K562 (cell line): ENCODE data around the gene SEMA3G. TPM values are rescaled to one million over a fixed set of nuclear protein-coding genes. Genes with fewer than 3 reads are reported as not detected.

Experiments used
- ATAC-seq: fragments of 200-7000 bp; cut with Tn5 transposase; 3 replicates; pipeline ENCODE4 v1.9.1; 2020; ENCODE audit warnings: moderate library complexity
- BruUV-seq: library from RNA; stranded (reverse); fragments of 400-500 nt; replicated peaks from 2 replicates; lab custom pipeline; 2021; lab: Mats Ljungman, UMichigan
- CTCF ChIA-PET: fragments of 300-600 bp; formaldehyde crosslinking; extraction: SDS; loops from one replicate; lab custom pipeline; 2021; ENCODE audit warnings: low intra/inter-chr PET ratio; lab: Yijun Ruan, JAX
- POLR2A ChIA-PET: fragments of 300-600, 350-650 bp; sonication (Branson Sonifier 250); formaldehyde crosslinking; extraction: SDS; loops from one replicate; lab custom pipeline; 2021; ENCODE audit warnings: antibody characterized with exemption, inconsistent platforms; lab: Yijun Ruan, JAX
- DNase-seq, 4 experiments: peaks; one replicate each; pipeline versions ENCODE4 v3.0.0 to v3.0.0-alpha.2; 2011 to 2018; ENCODE audit warnings: low spot score in 3 of 4, mixed read lengths in 3 of 4; ENCODE audit errors: extremely low read depth in 1 of 4
- FAIRE-seq: peaks from 2 replicates; lab custom pipeline; 2011; peaks lifted over from hg19 to GRCh38; lab: Jason Lieb, UNC
- H2AFZ ChIP-seq: 2 replicates; pipeline ENCODE4 v1.6.0; 2011; ENCODE audit warnings: low read depth, low read length, control low read depth, inconsistent platforms
- H3K27ac ChIP-seq: fragments of 200-600 bp; 3 replicates; pipeline ENCODE4 v1.8.0; 2011; ENCODE audit warnings: low read depth, mild to moderate bottlenecking, control low read depth, inconsistent platforms, low read length, moderate library complexity, mixed read lengths; ENCODE audit errors: extremely low read depth
- H3K27me3 ChIP-seq, 2 experiments: fragments of 300-600 bp in 1 of 2; 2 replicates in 1 of 2; 3 replicates in 1 of 2; pipeline versions ENCODE4 v1.6.0 to v1.8.0; 2011; ENCODE audit warnings: inconsistent platforms in 2 of 2, low read length in 2 of 2, mild to moderate bottlenecking in 1 of 2, mixed read lengths in 1 of 2, moderate library complexity in 1 of 2; ENCODE audit not compliant: control insufficient read depth in 2 of 2, insufficient read depth in 2 of 2
- H3K36me3 ChIP-seq: fragments of 300-600 bp; 3 replicates; pipeline ENCODE4 v1.8.0; 2011; ENCODE audit warnings: mild to moderate bottlenecking, low read length, inconsistent platforms; ENCODE audit not compliant: control insufficient read depth, insufficient read depth
- H3K4me1 ChIP-seq, 2 experiments: fragments of 200-600 bp in 1 of 2; replicated peaks in 1 of 2; 2 replicates in 1 of 2; 3 replicates in 1 of 2; pipeline versions ENCODE4 v1.5.1 to v1.8.0; 2011; ENCODE audit warnings: inconsistent platforms in 2 of 2, low read length in 2 of 2, mild to moderate bottlenecking in 1 of 2, mixed read lengths in 1 of 2, moderate library complexity in 1 of 2; ENCODE audit not compliant: control insufficient read depth in 2 of 2, insufficient read depth in 2 of 2
- H3K4me2 ChIP-seq: 2 replicates; pipeline ENCODE4 v1.6.1; 2011; ENCODE audit warnings: low read length, control low read depth, inconsistent platforms, mixed read lengths; ENCODE audit not compliant: insufficient read depth
- H3K4me3 ChIP-seq: fragments of 200-600 bp; sonication (generic), shearing (Covaris generic); 2 replicates; pipeline ENCODE4 v1.5.1; 2016; ENCODE audit warnings: control low read depth, inconsistent platforms
- H3K79me2 ChIP-seq: fragments of 200-600 bp; 3 replicates; pipeline ENCODE4 v1.8.0; 2011; ENCODE audit warnings: low read length, inconsistent platforms; ENCODE audit not compliant: control insufficient read depth, insufficient read depth
- H3K9ac ChIP-seq, 2 experiments: 2 replicates each; pipeline versions ENCODE4 v1.6.0 to v1.6.1; 2011; ENCODE audit warnings: low read depth in 2 of 2, low read length in 2 of 2, control low read depth in 1 of 2, inconsistent platforms in 1 of 2, mild to moderate bottlenecking in 1 of 2, mixed read lengths in 1 of 2; ENCODE audit not compliant: insufficient read depth in 1 of 2
- H3K9me1 ChIP-seq: one replicate; pipeline ENCODE4 v1.6.0; 2011; ENCODE audit warnings: inconsistent platforms, mild to moderate bottlenecking, low read length, moderate library complexity; ENCODE audit not compliant: control insufficient read depth, insufficient read depth
- H3K9me3 ChIP-seq: replicated peaks from 2 replicates; pipeline ENCODE4 v1.5.1; 2011; ENCODE audit warnings: low read depth, low read length, inconsistent platforms; ENCODE audit not compliant: control insufficient read depth, insufficient read depth
- H4K20me1 ChIP-seq: replicated peaks from 2 replicates; pipeline ENCODE4 v1.6.1; 2011; ENCODE audit warnings: low read length, inconsistent platforms, mixed read lengths; ENCODE audit not compliant: control insufficient read depth, insufficient read depth
- MBD2 ChIP-seq: sonication (generic); IDR thresholded peaks from 2 replicates; pipeline ENCODE4 v1.6.1; 2016; ENCODE audit warnings: low read depth, borderline replicate concordance
- NCOA4 ChIP-seq: fragments of 450-650 bp; IDR thresholded peaks from 2 replicates; pipeline ENCODE4 v1.6.1; 2018; ENCODE audit warnings: mild to moderate bottlenecking; ENCODE audit not compliant: partially characterized antibody
- TAF9B ChIP-seq: fragments of 450-650 bp; IDR thresholded peaks from 2 replicates; pipeline ENCODE4 v1.6.1; 2018; ENCODE audit warnings: mild to moderate bottlenecking; ENCODE audit not compliant: partially characterized antibody
- WGBS: fragments of 100-300 bp; shearing (Covaris generic); methylation state at CpG from one replicate; pipeline ENCODE4 v1.1.6; 2016; ENCODE audit warnings: low coverage, mixed read lengths; ENCODE audit not compliant: insufficient coverage; ENCODE audit errors: missing lambda C conversion rate; 5-methylcytosine and 5-hydroxymethylcytosine counted together
- in situ Hi-C: fragments of 300-500 bp; cut with MboI; formaldehyde crosslinking; loops from 4 replicates; pipeline ENCODE4 v1.15.0; 2018; ENCODE audit warnings: inconsistent platforms, mixed read lengths
- intact Hi-C: fragments of 100-400 bp; cut with micrococcal nuclease; formaldehyde crosslinking; loops from 2 replicates; pipeline ENCODE4 v1.14.2; 2022
- polyA plus RNA-seq, 8 experiments: library from polyadenylated mRNA; depleted of rRNA in 4 of 8; stranded (reverse) in 5 of 8; unstranded in 3 of 8; fragments of >200 nt; fragmentation: Nextera tagmentation in 2 of 8; fragmentation: Illumina TruSeq in 1 of 8; extraction: Ambion mirVana in 2 of 8; extraction: Trizol in 1 of 8; gene quantifications; 2 replicates each; pipeline versions ENCODE4 v1.2.1 to v1.2.3, GENCODE V29; 2011 to 2014; ENCODE audit warnings: inconsistent platforms in 1 of 8, missing spikeins in 1 of 8
- total RNA-seq, 7 experiments: library from RNA; depleted of rRNA in 6 of 7; stranded (reverse); fragments of >200 nt in 6 of 7; fragmentation: Illumina TruSeq in 2 of 7; extraction: Trizol in 2 of 7; gene quantifications; 2 replicates each; pipeline versions ENCODE4 v1.2.1 to v1.2.3, GENCODE V29; 2011 to 2021; ENCODE audit warnings: low replicate concordance in 1 of 7
- TF ChIP-seq, protein P1 (sequence below): sonication (generic); formaldehyde crosslinking; IDR thresholded peaks from 2 replicates; pipeline ENCODE4 v1.8.1; 2023; ENCODE audit warnings: mild to moderate bottlenecking, missing genetic modification reagents
- TF ChIP-seq, protein P2 (sequence below): IDR thresholded peaks from 2 replicates; pipeline ENCODE4 v1.6.1; 2016; ENCODE audit warnings: missing genetic modification characterization, missing compliant biosample characterization
- TF ChIP-seq, protein P3 (sequence below), 2 experiments: fragments of 450-650 bp in 1 of 2; sonication (generic) in 1 of 2; formaldehyde crosslinking; conservative IDR thresholded peaks; 2 replicates each; pipeline versions ENCODE4 v1.4.0 to v1.8.1; 2020 to 2022; ENCODE audit warnings: mild to moderate bottlenecking in 1 of 2, missing genetic modification reagents in 1 of 2

Gene SEMA3G
- total and polyA plus RNA-seq, 9 of the 15 experiments (the other 6 are each of a cell fraction or from before 2014, with no cell fraction given), result 0.04 to 0.07 (median 0.05) TPM; not detected in 6

DNA sequence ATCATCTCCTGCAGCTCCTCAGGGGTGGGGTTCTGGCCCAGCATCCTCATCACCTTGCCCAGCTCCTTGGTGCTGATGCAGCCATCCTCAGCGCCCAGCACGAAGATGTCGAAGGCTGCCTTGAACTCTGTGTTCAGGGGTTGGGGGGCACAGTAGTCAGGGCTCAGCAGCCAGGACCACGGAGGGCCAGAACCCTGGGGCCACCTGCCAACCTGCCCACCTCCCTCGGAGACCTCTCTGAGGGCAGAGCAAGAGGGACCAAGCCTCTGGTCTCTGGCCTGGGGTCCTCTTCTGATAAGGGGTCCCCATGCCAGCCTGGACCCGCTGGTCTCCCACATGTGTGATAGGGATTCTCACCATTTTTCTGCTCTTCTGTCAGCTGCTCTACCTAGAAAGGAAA lies 7.2 kb upstream of the SEMA3G start:
- H3K79me2 ChIP-seq, result peaks cover 20% of the 10 kb centered on the region
- ChIA-PET POLR2A (interaction anchor here (0.6 to 1.0 kb wide), 2 partner anchors 16 to 17 kb away, joined by 3 to 4 read pairs; no protein-coding TSS in a partner anchor), CTCF (no interaction called here)
- no peak for DNase-seq
- no peak overlapping the region for H2AFZ ChIP-seq
- H3K9me1 ChIP-seq, result no peaks in the 10 kb centered on the region
- H3K36me3 ChIP-seq, result peaks cover 3% of the 10 kb centered on the region; the same call in 1 of the 3 replicates
- no peak overlapping the region for H3K4me3 ChIP-seq
- H3K4me2 ChIP-seq, result no peak overlapping the region
- WGBS, result 92% methylated on average over 4 of the region's 6 CpGs
- H3K9ac ChIP-seq, result no peak overlapping the region
- no peak for TF ChIP-seq NCOA4
- TF ChIP-seq MBD2, result no peak
- TF ChIP-seq, protein P1, sequence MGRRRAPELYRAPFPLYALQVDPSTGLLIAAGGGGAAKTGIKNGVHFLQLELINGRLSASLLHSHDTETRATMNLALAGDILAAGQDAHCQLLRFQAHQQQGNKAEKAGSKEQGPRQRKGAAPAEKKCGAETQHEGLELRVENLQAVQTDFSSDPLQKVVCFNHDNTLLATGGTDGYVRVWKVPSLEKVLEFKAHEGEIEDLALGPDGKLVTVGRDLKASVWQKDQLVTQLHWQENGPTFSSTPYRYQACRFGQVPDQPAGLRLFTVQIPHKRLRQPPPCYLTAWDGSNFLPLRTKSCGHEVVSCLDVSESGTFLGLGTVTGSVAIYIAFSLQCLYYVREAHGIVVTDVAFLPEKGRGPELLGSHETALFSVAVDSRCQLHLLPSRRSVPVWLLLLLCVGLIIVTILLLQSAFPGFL, result no peak
- TF ChIP-seq, protein P2, sequence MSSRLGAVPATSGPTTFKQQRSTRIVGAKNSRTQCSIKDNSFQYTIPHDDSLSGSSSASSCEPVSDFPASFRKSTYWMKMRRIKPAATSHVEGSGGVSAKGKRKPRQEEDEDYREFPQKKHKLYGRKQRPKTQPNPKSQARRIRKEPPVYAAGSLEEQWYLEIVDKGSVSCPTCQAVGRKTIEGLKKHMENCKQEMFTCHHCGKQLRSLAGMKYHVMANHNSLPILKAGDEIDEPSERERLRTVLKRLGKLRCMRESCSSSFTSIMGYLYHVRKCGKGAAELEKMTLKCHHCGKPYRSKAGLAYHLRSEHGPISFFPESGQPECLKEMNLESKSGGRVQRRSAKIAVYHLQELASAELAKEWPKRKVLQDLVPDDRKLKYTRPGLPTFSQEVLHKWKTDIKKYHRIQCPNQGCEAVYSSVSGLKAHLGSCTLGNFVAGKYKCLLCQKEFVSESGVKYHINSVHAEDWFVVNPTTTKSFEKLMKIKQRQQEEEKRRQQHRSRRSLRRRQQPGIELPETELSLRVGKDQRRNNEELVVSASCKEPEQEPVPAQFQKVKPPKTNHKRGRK (tag), result no peak
- TF ChIP-seq TAF9B, result no peak
- TF ChIP-seq, protein P3, sequence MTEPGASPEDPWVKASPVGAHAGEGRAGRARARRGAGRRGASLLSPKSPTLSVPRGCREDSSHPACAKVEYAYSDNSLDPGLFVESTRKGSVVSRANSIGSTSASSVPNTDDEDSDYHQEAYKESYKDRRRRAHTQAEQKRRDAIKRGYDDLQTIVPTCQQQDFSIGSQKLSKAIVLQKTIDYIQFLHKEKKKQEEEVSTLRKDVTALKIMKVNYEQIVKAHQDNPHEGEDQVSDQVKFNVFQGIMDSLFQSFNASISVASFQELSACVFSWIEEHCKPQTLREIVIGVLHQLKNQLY (CRISPR knock-in tag; conservative IDR thresholded peaks at IDR 0.05), result no peak
- TF ChIP-seq, all 486 proteins: peak for 0
- ATAC-seq (no peak), FAIRE-seq (no peak)
- H3K9me3 ChIP-seq, result no peaks in the 10 kb centered on the region
- H3K27ac ChIP-seq, result no peak overlapping the region
- in situ Hi-C loops (no loop called here), intact Hi-C loops (loop anchor here (10.0 kb wide), 1 partner anchor 233 kb away; the partner anchor contains the start of genes GNL3 and PBRM1)
- no TSS peak for BruUV-seq
- peaks cover 19 to 51% of the 10 kb centered on the region in 2 experiments; a peak in 4 of 5 replicates for H3K4me1 ChIP-seq
- no peaks in the 10 kb centered on the region for H3K27me3 ChIP-seq
- no peaks in the 10 kb centered on the region for H4K20me1 ChIP-seq
